CD8-positive, alpha-beta memory T cell (primary cell): ENCODE measurements around the gene ZNF554. TPM values are rescaled to one million over a fixed set of nuclear protein-coding genes. Genes with fewer than 3 reads are reported as not detected.
A peak's percentile ranks its signal among the peaks of the same experiment; 100 is the strongest.
"Not testable (repeated sequence)": the region's sequence is repeated elsewhere in the genome, so short reads cannot be mapped to it uniquely, and the experiment has no call there.

Experiments used
- CTCF ChIA-PET: fragments of 350-600 bp; sonication (Branson Sonifier 250); formaldehyde crosslinking; loops from one replicate; lab custom pipeline; 2021; ENCODE audit warnings: antibody characterized with exemption; lab: Charles Lee
- POLR2A ChIA-PET: fragments of 350-600 bp; sonication (Branson Sonifier 250); formaldehyde crosslinking; loops from one replicate; lab custom pipeline; 2021; ENCODE audit warnings: antibody characterized with exemption; lab: Charles Lee
- DNase-seq, 5 donors: peaks; one replicate each; pipeline versions ENCODE4 v3.0.0 to v3.0.0-alpha.2; 2020 to 2022; ENCODE audit warnings: mixed read lengths in 1 of 5
- H3K27ac ChIP-seq: one replicate; pipeline ENCODE4 v1.7.0; 2013; ENCODE audit warnings: low read depth, mild to moderate bottlenecking, low read length, moderate library complexity
- H3K27me3 ChIP-seq: 2 replicates; pipeline ENCODE4 v1.7.0; 2013; ENCODE audit warnings: low read length, mild to moderate bottlenecking; ENCODE audit not compliant: insufficient read depth, poor library complexity, severe bottlenecking
- H3K36me3 ChIP-seq: 2 replicates; pipeline ENCODE4 v1.7.0; 2013; ENCODE audit warnings: mild to moderate bottlenecking, low read length, moderate library complexity; ENCODE audit not compliant: insufficient read depth
- H3K4me1 ChIP-seq: 2 replicates; pipeline ENCODE4 v1.7.0; 2013; ENCODE audit warnings: mild to moderate bottlenecking, low read length, moderate library complexity; ENCODE audit not compliant: insufficient read depth
- H3K4me3 ChIP-seq: 2 replicates; pipeline ENCODE4 v1.7.0; 2013; ENCODE audit warnings: mild to moderate bottlenecking, low read length
- H3K9me3 ChIP-seq: 2 replicates; pipeline ENCODE4 v1.7.0; 2013; ENCODE audit warnings: mild to moderate bottlenecking, low read length
- H3K27ac Mint-ChIP-seq, 8 donors: one replicate each; pipeline ENCODE4 v1.8.0; 2020 to 2021; ENCODE audit warnings: mixed read lengths in 8 of 8, mild to moderate bottlenecking in 6 of 8, inconsistent platforms in 3 of 8, moderate library complexity in 3 of 8
- H3K27me3 Mint-ChIP-seq, 2 donors: one replicate each; pipeline ENCODE4 v1.8.0; 2020 to 2021; ENCODE audit warnings: mixed read lengths in 2 of 2, mild to moderate bottlenecking in 1 of 2, moderate library complexity in 1 of 2
- H3K36me3 Mint-ChIP-seq, 3 donors: one replicate each; pipeline ENCODE4 v1.8.0; 2020 to 2021; ENCODE audit warnings: mixed read lengths in 3 of 3, inconsistent platforms in 1 of 3, mild to moderate bottlenecking in 1 of 3
- H3K4me1 Mint-ChIP-seq, 3 donors: one replicate each; pipeline ENCODE4 v1.8.0; 2020 to 2021; ENCODE audit warnings: mixed read lengths in 3 of 3, inconsistent platforms in 1 of 3, mild to moderate bottlenecking in 1 of 3
- H3K4me3 Mint-ChIP-seq, 7 donors: one replicate each; pipeline ENCODE4 v1.8.0; 2020 to 2021; ENCODE audit warnings: mixed read lengths in 7 of 7, mild to moderate bottlenecking in 6 of 7, moderate library complexity in 4 of 7, inconsistent platforms in 2 of 7
- H3K9me3 Mint-ChIP-seq, 5 donors: one replicate each; pipeline ENCODE4 v1.8.0; 2020 to 2022; ENCODE audit warnings: mixed read lengths in 5 of 5, mild to moderate bottlenecking in 3 of 5, moderate library complexity in 2 of 5, inconsistent platforms in 1 of 5
- polyA plus RNA-seq: library from polyadenylated mRNA; unstranded; fragments of 300-500 nt; fragmentation: Illumina TruSeq; gene quantifications from one replicate; pipeline ENCODE4 v1.2.3, GENCODE V29; 2021
- total RNA-seq, 2 experiments: library from RNA; stranded (reverse); gene quantifications; one replicate each; pipeline ENCODE4 v1.2.3, GENCODE V29; 2021

The ZNF554 gene
- total and polyA plus RNA-seq, 3 experiments from 2014 or later: 2.1 to 5.7 (median 2.3) TPM

DNA sequence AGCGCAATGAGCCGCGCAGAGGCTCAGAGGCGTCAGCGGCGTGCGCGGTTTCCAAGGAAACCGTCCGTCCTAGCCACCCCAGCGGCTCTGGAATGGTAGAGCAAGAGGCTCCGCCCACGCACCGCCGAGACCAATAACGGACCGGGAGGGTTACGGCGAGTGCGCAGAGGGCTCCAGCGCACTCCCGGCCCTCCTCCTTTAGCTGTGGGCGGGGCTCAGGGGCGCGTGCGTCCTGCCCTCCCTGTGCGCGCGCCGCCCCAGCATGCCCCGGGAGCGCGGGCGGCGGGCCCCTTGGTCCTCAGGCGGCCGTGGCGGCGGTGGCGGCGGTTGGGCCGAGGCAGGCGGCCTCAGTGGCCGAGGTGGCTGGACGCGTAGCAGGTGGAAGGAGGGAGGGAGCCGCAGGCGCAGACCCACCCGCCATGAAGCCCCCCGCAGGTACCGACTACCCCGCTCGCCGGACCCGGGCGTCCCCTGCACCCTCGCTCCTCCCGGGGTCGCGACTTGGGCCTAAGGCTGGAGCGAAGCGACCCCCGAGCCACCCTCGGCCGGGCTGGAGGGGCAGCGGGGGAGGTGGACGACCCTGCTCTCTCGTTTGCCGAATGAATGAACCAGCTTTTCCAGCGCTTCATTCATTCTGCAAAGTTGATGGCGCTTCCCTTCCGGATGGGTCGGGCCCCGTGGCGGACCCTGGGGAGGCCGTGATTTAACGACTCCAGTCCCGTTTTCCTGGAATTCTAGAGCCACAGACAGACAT is 34.2 kb upstream of the ZNF554 start, which contains the start of gene THOP1:
THOP1 (plus strand) TSS at position 260 of the 754 bp plus-strand sequence; CDS start at position 420, 160 bp downstream.
- Histone ChIP-seq H3K4me3 (peak within 1 kb of the TSS; percentile 89), H3K27ac (peak within 1 kb of the TSS; percentile 67), H3K4me1 (peaks cover 43% of the 10 kb centered on the region), H3K36me3 (no peaks in the 10 kb centered on the region), H3K27me3 (no peaks in the 10 kb centered on the region), H3K9me3 (no peaks in the 10 kb centered on the region)
- CTCF ChIA-PET: interaction anchor here (0.6 kb wide), 1 partner anchor 516 kb away, joined by 4 read pairs; no protein-coding TSS in a partner anchor
- peaks cover 0 to 6% (median 0%) of the 10 kb centered on the region in 3 donors for H3K36me3 Mint-ChIP-seq
- H3K9me3 Mint-ChIP-seq: no peaks in the 10 kb centered on the region
- H3K27ac Mint-ChIP-seq: peak within 1 kb of the TSS; percentile 65 to 96 (median 80)
- POLR2A ChIA-PET: interaction anchor here (0.6 kb wide), 3 partner anchors 18 to 1533 kb away, joined by 3 to 4 read pairs (median 3); no protein-coding TSS in a partner anchor
- peak within 1 kb of the TSS; percentile 77 to 92 (median 82) for H3K4me3 Mint-ChIP-seq
- no peaks in the 10 kb centered on the region for H3K27me3 Mint-ChIP-seq
- H3K4me1 Mint-ChIP-seq: peaks cover 40 to 63% (median 60%) of the 10 kb centered on the region in 3 donors
- peak; percentile 97 to 99 (median 98) for DNase-seq

DNA sequence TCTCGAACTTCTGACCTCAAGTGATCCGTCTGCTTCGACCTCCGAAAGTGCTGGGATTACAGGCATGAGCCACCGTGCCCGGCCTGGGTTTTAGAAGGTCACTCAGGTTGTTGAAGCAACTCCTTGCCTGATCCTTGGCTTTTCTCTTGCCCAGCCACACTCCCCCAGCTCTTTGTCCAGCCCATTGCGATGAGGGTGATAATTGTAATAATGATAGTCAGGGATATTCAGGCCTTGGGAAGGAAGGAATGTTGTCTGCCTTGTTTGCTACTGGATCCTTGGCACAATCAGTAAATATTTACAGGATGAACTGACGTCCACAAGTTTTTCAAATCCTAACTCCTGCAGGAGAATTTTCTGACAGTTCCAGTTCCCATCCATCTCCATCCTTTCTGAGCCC is 32.6 kb upstream of the ZNF554 start:
- DNase-seq: no peak
- Mint-ChIP-seq H3K4me3 (peak overlapping the region; percentile 18 to 82 (median 61)), H3K27me3 (no peaks in the 10 kb centered on the region), H3K27ac (peak overlapping the region in 1 of 8 donors; percentile 45), H3K4me1 (peaks cover 27 to 47% (median 43%) of the 10 kb centered on the region in 3 donors), H3K9me3 (no peaks in the 10 kb centered on the region), H3K36me3 (peaks cover 0 to 11% (median 0%) of the 10 kb centered on the region in 3 donors)
- POLR2A ChIA-PET: no interaction called here
- Histone ChIP-seq H3K27ac (no peak overlapping the region), H3K27me3 (no peaks in the 10 kb centered on the region), H3K4me3 (no peak overlapping the region), H3K4me1 (peaks cover 31% of the 10 kb centered on the region), H3K9me3 (no peaks in the 10 kb centered on the region), H3K36me3 (no peaks in the 10 kb centered on the region)
- CTCF ChIA-PET: no interaction called here

DNA sequence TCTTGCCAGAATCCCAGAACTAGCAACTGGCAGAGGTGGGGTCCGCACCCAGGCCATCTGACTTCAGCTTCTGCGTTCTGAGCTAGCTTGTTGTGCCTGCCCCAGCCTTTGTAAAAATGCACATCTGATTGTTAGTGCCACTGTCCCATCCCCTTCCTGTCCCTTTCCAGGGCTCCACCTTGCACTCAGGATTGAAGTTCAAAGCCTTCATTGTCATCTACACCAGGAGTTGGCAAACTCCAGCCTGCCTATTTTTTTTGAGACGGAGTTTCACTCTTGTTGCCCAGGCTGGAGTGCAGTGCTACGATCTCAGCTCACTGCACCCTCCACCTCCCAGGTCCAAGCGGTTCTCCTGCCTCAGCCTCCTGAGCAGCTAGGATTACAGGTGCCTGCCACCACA is 31.4 kb upstream of the ZNF554 start:
- peaks cover 25% of the 10 kb centered on the region for H3K4me1 ChIP-seq
- H3K27me3 ChIP-seq: no peaks in the 10 kb centered on the region
- H3K27me3 Mint-ChIP-seq: no peaks in the 10 kb centered on the region
- no peaks in the 10 kb centered on the region for H3K9me3 Mint-ChIP-seq
- DNase-seq: no peak
- H3K36me3 Mint-ChIP-seq: peaks cover 0 to 15% (median 0%) of the 10 kb centered on the region in 3 donors
- peak overlapping the region in 5 of 7 donors; percentile 25 to 82 (median 52) for H3K4me3 Mint-ChIP-seq
- CTCF ChIA-PET: no interaction called here
- peak overlapping the region in 2 of 8 donors; percentile 2 to 33 for H3K27ac Mint-ChIP-seq
- no peak overlapping the region for H3K4me3 ChIP-seq
- H3K4me1 Mint-ChIP-seq: peaks cover 20 to 40% (median 36%) of the 10 kb centered on the region in 3 donors
- H3K9me3 ChIP-seq: no peaks in the 10 kb centered on the region
- no peaks in the 10 kb centered on the region for H3K36me3 ChIP-seq
- H3K27ac ChIP-seq: no peak overlapping the region
- POLR2A ChIA-PET: no interaction called here

DNA sequence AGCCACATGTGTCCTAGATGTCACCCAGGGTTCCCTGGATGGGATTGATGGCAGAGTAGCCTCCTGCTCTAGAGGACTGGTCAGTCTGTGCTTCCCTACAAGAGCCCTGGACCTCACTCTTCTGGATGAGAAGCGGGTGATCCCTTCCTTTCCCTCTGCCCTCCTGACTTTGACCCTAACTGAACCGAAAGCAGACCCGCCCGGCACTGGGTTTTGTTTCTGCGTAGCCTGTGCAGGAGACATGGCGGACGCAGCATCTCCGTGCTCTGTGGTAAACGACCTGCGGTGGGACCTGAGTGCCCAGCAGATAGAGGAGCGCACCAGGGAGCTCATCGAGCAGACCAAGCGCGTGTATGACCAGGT is 29.5 kb upstream of the ZNF554 start:
- H3K4me1 ChIP-seq: peaks cover 6% of the 10 kb centered on the region
- Mint-ChIP-seq H3K36me3 (peaks cover 0 to 25% (median 0%) of the 10 kb centered on the region in 3 donors), H3K9me3 (no peaks in the 10 kb centered on the region), H3K27me3 (no peaks in the 10 kb centered on the region), H3K4me1 (peaks cover 11 to 25% (median 23%) of the 10 kb centered on the region in 3 donors), H3K4me3 (no peak overlapping the region), H3K27ac (peak overlapping the region in 1 of 8 donors; percentile 82)
- CTCF ChIA-PET: no interaction called here
- POLR2A ChIA-PET: no interaction called here
- H3K9me3 ChIP-seq: no peaks in the 10 kb centered on the region
- H3K4me3 ChIP-seq: no peak overlapping the region
- H3K36me3 ChIP-seq: no peaks in the 10 kb centered on the region
- H3K27ac ChIP-seq: no peak overlapping the region
- DNase-seq: no peak
- no peaks in the 10 kb centered on the region for H3K27me3 ChIP-seq

DNA sequence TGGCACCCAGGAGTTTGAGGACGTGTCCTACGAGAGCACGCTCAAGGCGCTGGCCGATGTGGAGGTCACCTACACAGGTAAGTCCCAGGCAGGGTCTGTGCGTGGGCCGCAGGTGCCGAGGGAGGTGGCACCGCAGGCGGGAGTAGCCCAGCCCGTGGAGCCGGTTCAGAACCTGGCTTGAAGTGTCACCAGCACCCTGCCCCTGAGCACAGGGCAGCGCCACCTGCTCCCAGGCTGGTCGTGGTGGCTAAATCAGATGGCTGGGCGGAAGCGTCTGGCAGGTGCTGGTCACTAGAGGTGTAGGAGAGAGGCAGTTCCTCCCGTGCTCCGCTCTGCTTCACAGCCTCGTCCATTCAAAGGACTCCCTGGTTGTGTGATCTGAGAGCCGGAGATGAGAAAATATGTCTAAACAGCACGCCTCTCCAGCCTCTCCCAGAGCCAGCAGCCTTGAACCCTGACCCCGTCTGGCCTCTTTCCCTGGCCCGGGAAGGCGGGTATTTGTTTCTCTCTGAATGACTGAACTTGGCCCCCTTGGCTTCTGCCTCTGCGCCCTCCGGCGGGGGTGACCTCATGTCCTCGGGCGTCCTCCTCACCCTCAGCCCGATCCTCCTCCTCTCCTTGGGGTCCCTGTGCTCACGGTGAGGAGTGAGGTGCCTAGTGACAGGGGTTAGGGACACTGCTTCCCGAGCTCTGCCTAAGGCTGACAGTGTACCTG is 29.0 kb upstream of the ZNF554 start:
- ChIA-PET CTCF (no interaction called here), POLR2A (no interaction called here)
- Mint-ChIP-seq H3K27me3 (no peaks in the 10 kb centered on the region), H3K4me3 (no peak overlapping the region), H3K27ac (no peak overlapping the region), H3K4me1 (peaks cover 11 to 23% (median 20%) of the 10 kb centered on the region in 3 donors), H3K9me3 (no peaks in the 10 kb centered on the region), H3K36me3 (peaks cover 0 to 30% (median 0%) of the 10 kb centered on the region in 3 donors)
- no peak overlapping the region for H3K27ac ChIP-seq
- DNase-seq: no peak
- peaks cover 6% of the 10 kb centered on the region for H3K4me1 ChIP-seq
- no peaks in the 10 kb centered on the region for H3K9me3 ChIP-seq
- no peak overlapping the region for H3K4me3 ChIP-seq
- no peaks in the 10 kb centered on the region for H3K27me3 ChIP-seq
- no peaks in the 10 kb centered on the region for H3K36me3 ChIP-seq

DNA sequence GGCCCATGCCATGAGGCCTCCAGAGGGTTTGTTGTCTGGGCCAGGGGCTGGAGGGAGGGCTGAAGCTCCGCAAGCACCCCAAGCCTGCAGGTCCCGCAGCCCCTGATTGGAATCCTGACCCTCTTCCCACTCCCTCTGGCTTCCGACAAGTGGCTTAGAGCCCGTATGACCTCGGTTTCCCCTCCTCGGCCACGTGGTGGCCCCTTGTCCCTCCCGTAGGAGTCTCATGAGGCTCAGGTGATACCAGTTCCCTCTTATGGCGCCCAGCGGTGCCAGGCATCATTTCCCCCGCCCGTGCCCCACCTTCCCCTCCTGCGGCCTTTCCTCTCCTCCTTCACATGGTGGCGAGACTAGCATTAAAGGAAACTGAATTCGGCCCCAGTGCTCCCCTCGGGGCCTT is 28.2 kb upstream of the ZNF554 start:
- Mint-ChIP-seq H3K4me1 (peaks cover 5 to 18% (median 13%) of the 10 kb centered on the region in 3 donors), H3K27me3 (no peaks in the 10 kb centered on the region), H3K36me3 (peaks cover 0 to 38% (median 0%) of the 10 kb centered on the region in 3 donors), H3K27ac (no peak overlapping the region), H3K4me3 (no peak overlapping the region), H3K9me3 (no peaks in the 10 kb centered on the region)
- Histone ChIP-seq H3K27me3 (no peaks in the 10 kb centered on the region), H3K9me3 (no peaks in the 10 kb centered on the region), H3K4me3 (no peak overlapping the region), H3K4me1 (no peaks in the 10 kb centered on the region), H3K27ac (no peak overlapping the region), H3K36me3 (no peaks in the 10 kb centered on the region)
- no peak for DNase-seq
- POLR2A ChIA-PET: no interaction called here
- CTCF ChIA-PET: no interaction called here

DNA sequence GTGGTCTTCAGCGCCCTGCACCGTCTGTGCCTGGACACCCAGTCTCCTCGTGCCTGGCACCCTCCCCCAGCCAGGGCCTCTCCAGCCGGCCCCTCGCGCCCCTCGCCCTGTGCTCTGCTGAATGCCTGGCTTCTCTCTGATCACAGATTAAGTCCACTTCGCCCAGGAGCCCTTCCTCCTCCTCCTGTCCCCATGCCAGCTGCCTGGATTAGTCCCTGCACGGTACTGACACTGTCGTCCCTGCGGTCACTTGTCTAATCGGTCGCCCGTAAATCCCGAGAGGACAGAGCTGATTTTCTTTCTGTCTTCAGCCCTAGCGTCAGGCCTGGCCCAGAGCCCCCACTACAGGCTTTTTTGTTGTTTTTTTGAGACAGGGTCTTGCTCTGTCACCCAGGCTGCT is 27.8 kb upstream of the ZNF554 start:
- ChIA-PET POLR2A (interaction anchor here (0.5 kb wide), 1 partner anchor 647 kb away, joined by 7 read pairs; no protein-coding TSS in a partner anchor), CTCF (no interaction called here)
- no peak for DNase-seq
- Histone ChIP-seq H3K27me3 (no peaks in the 10 kb centered on the region), H3K36me3 (no peaks in the 10 kb centered on the region), H3K4me1 (no peaks in the 10 kb centered on the region), H3K27ac (no peak overlapping the region), H3K4me3 (no peak overlapping the region), H3K9me3 (no peaks in the 10 kb centered on the region)
- no peaks in the 10 kb centered on the region for H3K9me3 Mint-ChIP-seq
- no peaks in the 10 kb centered on the region for H3K27me3 Mint-ChIP-seq
- H3K4me1 Mint-ChIP-seq: peaks cover 5 to 18% (median 11%) of the 10 kb centered on the region in 3 donors
- peaks cover 0 to 40% (median 0%) of the 10 kb centered on the region in 3 donors for H3K36me3 Mint-ChIP-seq
- H3K27ac Mint-ChIP-seq: no peak overlapping the region
- no peak overlapping the region for H3K4me3 Mint-ChIP-seq

DNA sequence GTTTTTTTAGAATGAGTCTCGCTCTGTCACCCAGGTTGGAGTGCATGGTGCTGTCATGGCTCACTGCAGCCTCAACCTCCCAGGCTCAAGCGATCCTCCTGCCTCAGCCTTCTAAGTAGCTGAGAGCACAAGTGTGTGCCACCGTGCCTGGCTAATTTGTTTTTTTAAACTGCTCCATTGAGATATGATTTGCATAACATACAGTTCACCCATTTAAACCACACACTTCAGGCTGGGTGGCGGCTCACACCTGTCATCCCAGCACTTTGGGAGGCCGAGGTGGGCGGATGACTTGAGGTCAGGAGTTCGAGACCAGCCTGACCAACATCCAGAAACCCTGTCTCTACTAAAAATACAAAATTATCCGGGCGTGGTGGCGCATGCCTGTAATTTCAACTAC is 27.0 kb upstream of the ZNF554 start:
- CTCF ChIA-PET, H3K27ac Mint-ChIP-seq, H3K27ac ChIP-seq, H3K36me3 ChIP-seq, H3K9me3 Mint-ChIP-seq, H3K27me3 ChIP-seq, H3K4me3 Mint-ChIP-seq, H3K27me3 Mint-ChIP-seq, H3K4me3 ChIP-seq, DNase-seq, H3K9me3 ChIP-seq, POLR2A ChIA-PET, H3K4me1 ChIP-seq: not testable (repeated sequence)
- Mint-ChIP-seq H3K4me1 (peaks cover 1 to 10% (median 5%) of the 10 kb centered on the region in 3 donors), H3K36me3 (peaks cover 0 to 47% (median 0%) of the 10 kb centered on the region in 3 donors)
